GM12864 (cell line): Measurements from ENCODE around the gene CEPT1.

ENCODE experiments used
- DNase-seq: peaks from one replicate; pipeline ENCODE4 v3.0.0-alpha.2; 2011; ENCODE audit warnings: low read depth
- H3K4me3 ChIP-seq: 2 replicates; pipeline ENCODE4 v1.5.1; 2011; ENCODE audit warnings: mild to moderate bottlenecking, low read depth, low read length, control low read depth
- CTCF ChIP-seq: IDR thresholded peaks from 2 replicates; pipeline ENCODE4 v1.5.1; 2011; ENCODE audit warnings: low read depth, mild to moderate bottlenecking, moderate library complexity, low read length, control low read depth, inconsistent platforms; ENCODE audit errors: missing control alignments

The CEPT1 gene

GRCh38 chr1:111176678-111177077 is 36.7 kb downstream of the CEPT1 start:
- TF ChIP-seq CTCF = no peak
- H3K4me3 ChIP-seq = no peak overlapping the region
- DNase-seq = no peak

DNA sequence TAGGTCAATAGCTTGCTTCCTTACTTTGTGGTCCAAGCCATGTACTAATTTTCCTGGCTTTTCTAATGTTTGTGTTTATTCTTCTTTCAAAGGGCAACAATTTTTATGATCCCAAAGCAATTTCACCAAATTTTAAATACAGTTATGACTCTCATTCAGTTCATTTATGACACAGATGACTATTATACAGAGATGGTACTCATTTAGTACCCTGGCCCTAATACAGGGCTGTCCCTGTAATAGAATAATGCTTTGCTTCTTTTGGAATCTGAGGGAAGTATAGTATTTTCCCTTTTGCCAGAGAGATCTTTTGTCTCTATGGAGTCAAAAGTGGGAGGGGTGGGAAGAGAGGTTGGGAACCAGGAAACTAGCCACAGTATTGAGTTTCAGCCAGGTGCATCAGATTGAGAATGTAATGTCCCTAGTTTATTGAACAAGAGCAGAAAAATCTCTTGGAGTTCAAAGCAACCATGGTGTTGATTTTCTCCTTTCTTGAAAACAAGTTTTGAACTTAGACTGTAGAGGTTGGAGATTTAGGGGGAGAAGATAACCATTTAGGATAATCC is 40.0 kb downstream of the CEPT1 start:
- H3K4me3 ChIP-seq = no peak overlapping the region
- no peak for DNase-seq
- no peak for TF ChIP-seq CTCF

- DNase-seq = no peak
- TF ChIP-seq CTCF = no peak
Measured at GRCh38 chr1:111182052-111182451, 42.0 kb downstream of the CEPT1 start.

DNA sequence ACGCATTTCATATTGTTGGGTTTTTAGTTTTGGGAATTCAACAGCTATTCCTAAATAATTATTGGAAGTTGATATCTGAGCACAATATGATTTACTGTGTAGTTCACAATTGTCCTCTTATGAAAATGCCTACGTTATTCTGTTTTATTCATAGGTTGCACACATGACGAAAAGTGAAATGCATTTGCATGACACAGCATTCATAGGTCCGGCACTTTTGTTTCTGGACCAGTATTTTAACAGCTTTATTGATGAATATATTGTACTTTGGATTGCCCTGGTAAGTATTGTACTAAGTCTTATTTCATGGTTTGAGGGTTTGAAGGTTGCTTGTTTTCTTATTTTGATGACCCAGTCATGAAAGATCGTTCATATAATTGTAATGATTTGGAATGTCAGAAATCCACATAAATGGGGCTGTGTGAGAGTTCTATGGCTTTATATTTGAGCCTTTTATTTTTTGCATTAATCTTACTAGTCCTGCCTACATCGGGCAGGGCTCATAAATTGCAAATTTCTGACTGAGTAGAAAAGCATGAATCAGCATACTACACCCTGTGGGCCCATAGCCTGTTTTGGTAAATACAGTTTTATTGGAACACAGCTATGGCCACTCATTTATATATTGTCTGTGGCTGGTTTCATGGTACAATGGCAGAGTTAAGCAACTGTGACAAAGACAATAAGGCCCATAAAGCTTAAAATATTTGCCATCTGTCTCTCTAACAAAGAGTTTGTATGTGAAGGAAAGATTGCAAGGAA is 43.5 kb downstream of the CEPT1 start:
- no peak overlapping the region for H3K4me3 ChIP-seq
- DNase-seq = no peak
- TF ChIP-seq CTCF = no peak

More at GRCh38 chr1:111182052-111182451, 42.0 kb downstream of the CEPT1 start:
- no peak overlapping the region for H3K4me3 ChIP-seq

GRCh38 chr1:111184663-111185062 is 44.6 kb downstream of the CEPT1 start:
- TF ChIP-seq CTCF = no peak
- no peak for DNase-seq
- H3K4me3 ChIP-seq = no peak overlapping the region

GRCh38 chr1:111190931-111191451 is 51.0 kb downstream of the CEPT1 start:
- DNase-seq = no peak
- TF ChIP-seq CTCF = no peak

More at GRCh38 chr1:111190931-111191451, 51.0 kb downstream of the CEPT1 start:
- no peak overlapping the region for H3K4me3 ChIP-seq
